ENCODE data around the gene MYCL.

Gene MYCL

GRCh38 chr1:39885516-39885915, 16.2 kb downstream of the MYCL start:
- H3K4me3 ChIP-seq (ENCODE audit: low read depth, low read length): no peak overlapping the region
- TF ChIP-seq CTCF (IDR thresholded peaks at IDR 0.05; ENCODE audit: low read depth, low read length, missing control alignments): no peak

GRCh38 chr1:39882152-39882551, 19.6 kb downstream of the MYCL start:
- DNase-seq (ENCODE audit: low read depth): no peak
- H3K4me3 ChIP-seq (ENCODE audit: low read depth, low read length): peak overlapping the region; percentile 88
- no peak for TF ChIP-seq CTCF (IDR thresholded peaks at IDR 0.05; ENCODE audit: low read depth, low read length, missing control alignments)

More at GRCh38 chr1:39885516-39885915, 16.2 kb downstream of the MYCL start:
- DNase-seq (ENCODE audit: low read depth): no peak

DNA sequence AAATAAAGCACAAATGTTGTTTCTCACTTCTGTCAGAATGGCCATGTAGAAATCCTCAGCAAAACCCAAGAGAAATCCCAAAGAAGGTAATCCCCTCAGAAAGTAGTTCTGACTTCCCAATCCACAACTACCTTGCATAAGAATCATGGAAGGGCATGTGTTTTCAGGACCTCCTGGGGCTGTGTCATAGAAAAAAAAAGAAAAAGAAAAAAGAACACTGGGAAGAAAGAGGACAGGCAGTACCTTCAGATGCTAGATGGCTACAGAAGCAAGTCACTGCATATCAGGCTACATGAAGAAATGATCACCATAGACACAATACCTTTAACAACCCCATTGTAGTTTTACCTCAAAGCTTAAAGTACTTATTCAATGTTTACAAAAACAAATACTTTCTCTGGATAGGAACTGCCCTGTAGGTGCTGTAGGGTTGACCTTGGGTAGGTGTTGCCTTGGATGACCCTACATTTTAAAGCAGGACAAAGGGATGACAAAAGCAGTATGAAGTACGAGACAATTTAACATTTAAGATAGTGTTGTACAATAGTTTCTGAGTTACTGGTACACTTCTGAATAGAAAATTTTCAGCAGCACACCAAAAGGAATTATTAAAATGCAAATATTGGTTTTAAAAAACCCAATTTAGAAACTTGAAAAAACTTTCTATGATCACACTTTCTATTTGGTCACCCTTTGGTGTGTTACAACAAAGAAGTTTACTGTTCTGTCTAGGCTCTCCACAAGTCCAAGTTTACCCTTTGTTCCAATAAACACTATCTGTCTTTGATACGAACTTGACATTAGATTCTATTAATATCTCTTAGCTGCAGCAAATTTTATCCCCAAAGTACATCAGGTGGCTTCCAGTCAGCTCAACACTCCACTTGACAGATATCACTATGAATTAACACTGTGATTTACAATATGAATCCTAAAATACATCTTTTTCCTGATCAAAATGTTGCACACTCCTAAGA, 23.4 kb downstream of the MYCL start:
- no peak for DNase-seq (ENCODE audit: low read depth)

GRCh38 chr1:39877231-39877778, 24.4 kb downstream of the MYCL start:
- DNase-seq (ENCODE audit: low read depth): no peak
- no peak for TF ChIP-seq CTCF (IDR thresholded peaks at IDR 0.05; ENCODE audit: low read depth, low read length, missing control alignments)
- H3K4me3 ChIP-seq (ENCODE audit: low read depth, low read length): no peak overlapping the region

More for the DNA sequence above, 23.4 kb downstream of the MYCL start:
- H3K4me3 ChIP-seq (ENCODE audit: low read depth, low read length): no peak overlapping the region
- no peak for TF ChIP-seq CTCF (IDR thresholded peaks at IDR 0.05; ENCODE audit: low read depth, low read length, missing control alignments)

- no peak overlapping the region for H3K4me3 ChIP-seq (ENCODE audit: low read depth, low read length)
- DNase-seq (ENCODE audit: low read depth): no peak
- TF ChIP-seq CTCF (IDR thresholded peaks at IDR 0.05; ENCODE audit: low read depth, low read length, missing control alignments): no peak
These were observed 25.6 kb downstream of the MYCL start for GRCh38 chr1:39876144-39876543.

- no peak for TF ChIP-seq CTCF (IDR thresholded peaks at IDR 0.05; ENCODE audit: low read depth, low read length, missing control alignments)
- no peak for DNase-seq (ENCODE audit: low read depth)
These were observed 29.0 kb downstream of the MYCL start for GRCh38 chr1:39872698-39873097.

More at GRCh38 chr1:39872698-39873097, 29.0 kb downstream of the MYCL start:
- H3K4me3 ChIP-seq (ENCODE audit: low read depth, low read length): no peak overlapping the region

All from GM12864 (cell line).